ENCODE results near the gene KCNB1.
"Not testable (repeated sequence)": the region's sequence is repeated elsewhere in the genome, so short reads cannot be mapped to it uniquely, and the experiment has no call there.

KCNB1 gene

DNA sequence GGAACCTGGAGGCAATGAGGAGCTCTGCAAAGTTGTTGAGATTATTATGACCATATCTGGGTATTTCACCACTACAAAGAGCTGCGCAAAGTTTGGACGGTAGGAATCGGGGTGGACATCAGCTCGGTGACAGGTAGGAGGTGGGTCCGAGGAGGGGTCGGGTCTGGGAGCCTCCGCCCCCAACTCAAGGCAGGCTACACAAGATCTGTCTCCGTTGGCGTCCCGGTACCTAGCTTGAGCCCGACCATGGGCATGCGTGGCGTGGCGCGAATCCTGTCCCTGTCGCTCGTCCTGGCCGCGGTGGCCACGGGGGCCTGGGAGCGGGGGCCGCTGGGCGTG, 164.4 kb downstream of the KCNB1 start:
- DNase-seq, result no peak
- no peak overlapping the region for H3K4me3 ChIP-seq (ENCODE audit: low read depth, low read length)
- H3K27me3 ChIP-seq, result peaks cover 52% of the 10 kb centered on the region
- H3K9me3 ChIP-seq, result no peaks in the 10 kb centered on the region; the same call in 1 of the 2 replicates
- TF ChIP-seq, protein P1, sequence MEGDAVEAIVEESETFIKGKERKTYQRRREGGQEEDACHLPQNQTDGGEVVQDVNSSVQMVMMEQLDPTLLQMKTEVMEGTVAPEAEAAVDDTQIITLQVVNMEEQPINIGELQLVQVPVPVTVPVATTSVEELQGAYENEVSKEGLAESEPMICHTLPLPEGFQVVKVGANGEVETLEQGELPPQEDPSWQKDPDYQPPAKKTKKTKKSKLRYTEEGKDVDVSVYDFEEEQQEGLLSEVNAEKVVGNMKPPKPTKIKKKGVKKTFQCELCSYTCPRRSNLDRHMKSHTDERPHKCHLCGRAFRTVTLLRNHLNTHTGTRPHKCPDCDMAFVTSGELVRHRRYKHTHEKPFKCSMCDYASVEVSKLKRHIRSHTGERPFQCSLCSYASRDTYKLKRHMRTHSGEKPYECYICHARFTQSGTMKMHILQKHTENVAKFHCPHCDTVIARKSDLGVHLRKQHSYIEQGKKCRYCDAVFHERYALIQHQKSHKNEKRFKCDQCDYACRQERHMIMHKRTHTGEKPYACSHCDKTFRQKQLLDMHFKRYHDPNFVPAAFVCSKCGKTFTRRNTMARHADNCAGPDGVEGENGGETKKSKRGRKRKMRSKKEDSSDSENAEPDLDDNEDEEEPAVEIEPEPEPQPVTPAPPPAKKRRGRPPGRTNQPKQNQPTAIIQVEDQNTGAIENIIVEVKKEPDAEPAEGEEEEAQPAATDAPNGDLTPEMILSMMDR (IDR thresholded peaks at IDR 0.05; ENCODE audit: low read depth, low read length), result no peak
- no peaks in the 10 kb centered on the region for H3K4me1 ChIP-seq
- no peaks in the 10 kb centered on the region for H3K36me3 ChIP-seq

DNA sequence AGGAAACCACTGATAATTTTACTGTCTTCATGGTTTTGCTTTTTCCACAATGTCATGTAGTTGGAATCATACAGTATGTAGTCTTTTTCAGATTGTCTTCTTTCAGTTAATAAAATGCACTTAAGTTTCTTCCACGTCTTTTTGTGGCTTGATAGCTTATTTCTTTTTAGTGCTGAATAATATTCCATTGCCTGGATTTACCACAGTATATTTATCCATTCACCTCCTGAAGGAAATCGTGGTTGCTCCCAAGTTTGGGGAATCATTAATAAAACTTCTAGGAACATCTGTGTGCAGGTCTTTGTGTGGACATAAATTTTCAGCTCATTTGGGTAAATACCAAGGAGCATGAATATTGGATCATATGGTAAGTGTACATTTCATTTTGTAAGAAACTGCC, 165.8 kb downstream of the KCNB1 start:
- TF ChIP-seq, protein P1 (IDR thresholded peaks at IDR 0.05; ENCODE audit: low read depth, low read length), result no peak
- no peaks in the 10 kb centered on the region; the same call in 1 of the 2 replicates for H3K9me3 ChIP-seq
- DNase-seq, result no peak
- peaks cover 52% of the 10 kb centered on the region for H3K27me3 ChIP-seq
- H3K36me3 ChIP-seq, result no peaks in the 10 kb centered on the region
- no peak overlapping the region for H3K4me3 ChIP-seq (ENCODE audit: low read depth, low read length)
- H3K4me1 ChIP-seq, result no peaks in the 10 kb centered on the region

DNA sequence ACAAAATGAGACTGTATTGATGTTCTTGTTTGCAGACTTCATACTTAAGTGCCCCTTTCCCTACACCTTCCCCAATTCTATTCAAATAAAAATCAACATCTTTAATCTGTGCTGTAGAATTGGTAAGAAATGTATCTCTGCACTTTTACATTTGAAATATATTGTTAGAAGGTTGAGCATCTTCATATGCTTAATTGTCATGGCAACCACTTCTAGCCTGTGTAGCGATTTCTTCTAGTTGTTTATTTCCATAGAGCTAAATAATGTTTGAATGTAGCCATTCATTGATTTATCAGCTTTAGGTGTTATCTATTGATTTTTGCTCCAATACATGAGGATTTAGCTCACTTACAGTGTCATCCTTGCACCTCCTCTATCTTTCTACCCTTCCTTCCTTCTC, 166.9 kb downstream of the KCNB1 start:
- DNase-seq, result no peak
- Histone ChIP-seq H3K9me3 (no peaks in the 10 kb centered on the region; the same call in 1 of the 2 replicates), H3K4me1 (no peaks in the 10 kb centered on the region), H3K36me3 (no peaks in the 10 kb centered on the region), H3K27me3 (peaks cover 52% of the 10 kb centered on the region), H3K4me3 (ENCODE audit: low read depth, low read length) (no peak overlapping the region)
- TF ChIP-seq, protein P1 (IDR thresholded peaks at IDR 0.05; ENCODE audit: low read depth, low read length), result no peak

DNA sequence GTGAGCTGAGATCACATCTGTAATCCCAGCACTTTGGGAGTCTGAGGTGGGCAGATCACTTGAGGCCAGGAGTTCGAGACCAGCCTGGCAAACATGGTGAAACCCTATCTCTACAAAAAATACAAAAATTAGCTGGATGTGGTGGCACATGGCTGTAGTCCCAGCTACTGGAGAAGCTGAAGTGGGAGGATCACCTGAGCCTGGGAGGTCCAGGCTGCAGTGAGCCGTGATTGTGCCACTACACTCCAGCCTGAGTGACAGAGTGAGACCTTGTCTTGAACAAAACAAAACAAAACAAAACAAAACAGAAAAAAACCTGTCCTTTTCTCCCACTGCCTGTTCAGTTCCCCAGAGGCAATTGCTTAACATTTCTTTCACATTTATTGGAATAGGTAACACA, 168.4 kb downstream of the KCNB1 start:
- not testable (repeated sequence) for H3K4me3 ChIP-seq (ENCODE audit: low read depth, low read length); H3K9me3 ChIP-seq; H3K36me3 ChIP-seq; DNase-seq; H3K4me1 ChIP-seq
- H3K27me3 ChIP-seq, result peaks cover 41% of the 10 kb centered on the region
